Coronary artery (tissue), 2 donors: ENCODE measurements around the gene SMC2.

ENCODE experiments used
- DNase-seq: peaks from one replicate; pipeline ENCODE4 v3.0.0-alpha.2; 2017; ENCODE audit warnings: low spot score
- H3K27ac ChIP-seq, 2 donors: fragments of 200-600 bp; sonication (generic); one replicate each; pipeline ENCODE4 v1.5.1; 2016 to 2019
- H3K4me3 ChIP-seq: fragments of 200-600 bp; sonication (generic); 2 replicates; pipeline ENCODE4 v1.5.1; 2016; ENCODE audit warnings: mild to moderate bottlenecking, moderate library complexity
- CTCF ChIP-seq: fragments of 200-600 bp; sonication (generic); IDR thresholded peaks from one replicate; pipeline ENCODE4 v1.5.1; 2019; ENCODE audit warnings: antibody characterized with exemption

The SMC2 gene

GRCh38 chr9:104074876-104075275 lies 19.2 kb upstream of the SMC2 start:
- no peak for DNase-seq
- Histone ChIP-seq H3K27ac (no peak overlapping the region), H3K4me3 (no peak overlapping the region)
- TF ChIP-seq CTCF, result no peak

- TF ChIP-seq CTCF, result no peak
- Histone ChIP-seq H3K4me3 (no peak overlapping the region), H3K27ac (no peak overlapping the region)
- DNase-seq, result no peak
Observed at GRCh38 chr9:104075801-104076753, 18.0 kb upstream of the SMC2 start.

GRCh38 chr9:104078596-104078995 lies 15.5 kb upstream of the SMC2 start:
- TF ChIP-seq CTCF, result no peak
- no peak for DNase-seq
- Histone ChIP-seq H3K4me3 (no peak overlapping the region), H3K27ac (no peak overlapping the region)

- TF ChIP-seq CTCF, result no peak
- H3K4me3 ChIP-seq, result no peak overlapping the region
- DNase-seq, result no peak
- no peak overlapping the region for H3K27ac ChIP-seq
Observed at GRCh38 chr9:104080983-104081382, 13.1 kb upstream of the SMC2 start.

GRCh38 chr9:104082168-104082567 lies 11.9 kb upstream of the SMC2 start:
- no peak overlapping the region for H3K27ac ChIP-seq
- no peak for DNase-seq
- TF ChIP-seq CTCF, result no peak

GRCh38 chr9:104085525-104085924 lies 8.6 kb upstream of the SMC2 start:
- Histone ChIP-seq H3K4me3 (no peak overlapping the region), H3K27ac (no peak overlapping the region)
- no peak for TF ChIP-seq CTCF
- DNase-seq, result no peak

More at GRCh38 chr9:104082168-104082567, 11.9 kb upstream of the SMC2 start:
- no peak overlapping the region for H3K4me3 ChIP-seq

GRCh38 chr9:104087894-104088293 lies 6.2 kb upstream of the SMC2 start:
- H3K4me3 ChIP-seq, result no peak overlapping the region
- no peak overlapping the region for H3K27ac ChIP-seq
- DNase-seq, result no peak
- TF ChIP-seq CTCF, result no peak
